ENCODE data around the gene MT1G. TPM values are rescaled to one million over a fixed set of nuclear protein-coding genes. Genes with fewer than 3 reads are reported as not detected.

The MT1G gene
- polyA plus RNA-seq, 1 experiment: not detected

GRCh38 chr16:56643833-56644232 is 24.0 kb downstream of the MT1G start:
- Histone ChIP-seq H3K4me3 (ENCODE audit: low read depth, low read length) (no peak overlapping the region), H3K27me3 (ENCODE audit: control insufficient read depth, insufficient read depth, low read length) (peaks cover 91% of the 10 kb centered on the region), H3K27ac (ENCODE audit: low read depth, low read length) (no peak overlapping the region), H3K9me3 (ENCODE audit: control insufficient read depth, insufficient read depth, low read length) (no peaks in the 10 kb centered on the region; the same call in 1 of the 2 replicates)
- POLR2A ChIA-PET: interaction anchor here (1.0 kb wide), 1 partner anchor 18 kb away, joined by 3 read pairs; the partner anchor contains the start of gene MT1E
- DNase-seq (ENCODE audit: low read depth, low spot score): no peak
- no peak for TF ChIP-seq CTCF (IDR thresholded peaks at IDR 0.05; ENCODE audit: low read depth, low read length)
- CTCF ChIA-PET: interaction anchor here (1.3 kb wide), 1 partner anchor 58 kb away, joined by 3 read pairs; no protein-coding TSS in a partner anchor

GRCh38 chr16:56643080-56643778 is 24.6 kb downstream of the MT1G start:
- ChIA-PET CTCF (interaction anchor here (1.3 kb wide), 1 partner anchor 59 kb away, joined by 3 read pairs; no protein-coding TSS in a partner anchor), POLR2A (interaction anchor here (1.0 kb wide), 1 partner anchor 18 kb away, joined by 3 read pairs; the partner anchor contains the start of gene MT1E)
- Histone ChIP-seq H3K27me3 (ENCODE audit: control insufficient read depth, insufficient read depth, low read length) (peaks cover 91% of the 10 kb centered on the region), H3K4me3 (ENCODE audit: low read depth, low read length) (peak overlapping the region; percentile 22; the same call in 1 of the 2 replicates), H3K27ac (ENCODE audit: low read depth, low read length) (no peak overlapping the region), H3K9me3 (ENCODE audit: control insufficient read depth, insufficient read depth, low read length) (no peaks in the 10 kb centered on the region; the same call in 1 of the 2 replicates)
- TF ChIP-seq CTCF (IDR thresholded peaks at IDR 0.05; ENCODE audit: low read depth, low read length): peak; percentile 31; the same call in 1 of the 2 replicates
- DNase-seq (ENCODE audit: low read depth, low spot score): no peak

GRCh38 chr16:56641166-56641565 is 26.7 kb downstream of the MT1G start:
- no peak for DNase-seq (ENCODE audit: low read depth, low spot score)
- POLR2A ChIA-PET: interaction anchor here (1.1 kb wide), 1 partner anchor 33 kb away, joined by 3 read pairs; the partner anchor contains the start of gene MT2A
- CTCF ChIA-PET: no interaction called here
- H3K27ac ChIP-seq (ENCODE audit: low read depth, low read length): no peak overlapping the region
- no peaks in the 10 kb centered on the region; the same call in 1 of the 2 replicates for H3K9me3 ChIP-seq (ENCODE audit: control insufficient read depth, insufficient read depth, low read length)
- H3K4me3 ChIP-seq (ENCODE audit: low read depth, low read length): no peak overlapping the region
- TF ChIP-seq CTCF (IDR thresholded peaks at IDR 0.05; ENCODE audit: low read depth, low read length): no peak
- peaks cover 87% of the 10 kb centered on the region for H3K27me3 ChIP-seq (ENCODE audit: control insufficient read depth, insufficient read depth, low read length)

- no peak for TF ChIP-seq CTCF (IDR thresholded peaks at IDR 0.05; ENCODE audit: low read depth, low read length)
- ChIA-PET CTCF (no interaction called here), POLR2A (no interaction called here)
- H3K27me3 ChIP-seq (ENCODE audit: control insufficient read depth, insufficient read depth, low read length): peaks cover 86% of the 10 kb centered on the region
- no peak for DNase-seq (ENCODE audit: low read depth, low spot score)
- H3K27ac ChIP-seq (ENCODE audit: low read depth, low read length): no peak overlapping the region
- H3K9me3 ChIP-seq (ENCODE audit: control insufficient read depth, insufficient read depth, low read length): no peaks in the 10 kb centered on the region; the same call in 1 of the 2 replicates
- no peak overlapping the region for H3K4me3 ChIP-seq (ENCODE audit: low read depth, low read length)
These were observed 27.8 kb downstream of the MT1G start for GRCh38 chr16:56640076-56640475.

GRCh38 chr16:56639045-56639444 is 28.8 kb downstream of the MT1G start:
- Histone ChIP-seq H3K27ac (ENCODE audit: low read depth, low read length) (no peak overlapping the region), H3K9me3 (ENCODE audit: control insufficient read depth, insufficient read depth, low read length) (no peaks in the 10 kb centered on the region; the same call in 1 of the 2 replicates), H3K27me3 (ENCODE audit: control insufficient read depth, insufficient read depth, low read length) (peaks cover 86% of the 10 kb centered on the region), H3K4me3 (ENCODE audit: low read depth, low read length) (no peak overlapping the region)
- ChIA-PET POLR2A (interaction anchor here (1.1 kb wide), 1 partner anchor 14 kb away, joined by 3 read pairs; the partner anchor contains the start of gene MT1E), CTCF (interaction anchor here (1.0 kb wide), 1 partner anchor 125 kb away, joined by 3 read pairs; no protein-coding TSS in a partner anchor)
- no peak for DNase-seq (ENCODE audit: low read depth, low spot score)
- TF ChIP-seq CTCF (IDR thresholded peaks at IDR 0.05; ENCODE audit: low read depth, low read length): no peak

Data from AG04450 (cell line).